Thoracic aorta (tissue), 2 donors: Measurements from ENCODE around the gene AK8. TPM values are rescaled to one million over a fixed set of nuclear protein-coding genes. Genes with fewer than 3 reads are reported as not detected.

Experiments
- ATAC-seq: fragments of 150-250 bp; one replicate; pipeline ENCODE4 v1.8.0; 2017; ENCODE audit warnings: low read depth; ENCODE audit not compliant: insufficient number of reproducible peaks, low FRiP score
- DNase-seq: peaks from one replicate; pipeline ENCODE4 v3.0.0-alpha.2; 2020; ENCODE audit warnings: low spot score
- H3K27ac ChIP-seq, 2 donors: fragments of 200-600 bp; sonication (generic); 1 replicate in 1 of 2; 2 replicates in 1 of 2; pipeline ENCODE4 v1.5.1; 2016; ENCODE audit warnings: mild to moderate bottlenecking in 2 of 2, moderate library complexity in 2 of 2
- H3K27me3 ChIP-seq: fragments of 200-600 bp; sonication (generic); replicated peaks from 2 replicates; pipeline ENCODE4 v1.6.0; 2016; ENCODE audit warnings: mild to moderate bottlenecking; ENCODE audit not compliant: insufficient read depth
- H3K36me3 ChIP-seq: fragments of 200-600 bp; sonication (generic); one replicate; pipeline ENCODE4 v1.5.1; 2016
- H3K4me1 ChIP-seq, 2 donors: fragments of 200-600 bp; sonication (generic); 1 replicate in 1 of 2; 2 replicates in 1 of 2; pipeline versions ENCODE4 v1.5.1 to v1.6.0; 2016; ENCODE audit warnings: low read depth in 2 of 2, mild to moderate bottlenecking in 1 of 2; ENCODE audit not compliant: control insufficient read depth in 1 of 2
- H3K4me3 ChIP-seq: fragments of 200-600 bp; sonication (generic); 2 replicates; pipeline ENCODE4 v1.5.1; 2016; ENCODE audit warnings: mild to moderate bottlenecking
- H3K9me3 ChIP-seq: fragments of 200-600 bp; sonication (generic); 2 replicates; pipeline ENCODE4 v1.5.1; 2016
- total RNA-seq, 2 donors: library from RNA; depleted of rRNA; stranded (reverse); fragments of >200 nt; gene quantifications; one replicate each; pipeline versions ENCODE4 v1.1.0 to v1.2.3, GENCODE V29; 2016
- TF ChIP-seq, protein P1 (sequence below): fragments of 200-600 bp; sonication (generic); IDR thresholded peaks from one replicate; pipeline ENCODE4 v1.5.1; 2019; ENCODE audit warnings: antibody characterized with exemption

The AK8 gene
- total RNA-seq, 2 donors from 2014 or later, result 0.42 to 0.54 TPM

DNA sequence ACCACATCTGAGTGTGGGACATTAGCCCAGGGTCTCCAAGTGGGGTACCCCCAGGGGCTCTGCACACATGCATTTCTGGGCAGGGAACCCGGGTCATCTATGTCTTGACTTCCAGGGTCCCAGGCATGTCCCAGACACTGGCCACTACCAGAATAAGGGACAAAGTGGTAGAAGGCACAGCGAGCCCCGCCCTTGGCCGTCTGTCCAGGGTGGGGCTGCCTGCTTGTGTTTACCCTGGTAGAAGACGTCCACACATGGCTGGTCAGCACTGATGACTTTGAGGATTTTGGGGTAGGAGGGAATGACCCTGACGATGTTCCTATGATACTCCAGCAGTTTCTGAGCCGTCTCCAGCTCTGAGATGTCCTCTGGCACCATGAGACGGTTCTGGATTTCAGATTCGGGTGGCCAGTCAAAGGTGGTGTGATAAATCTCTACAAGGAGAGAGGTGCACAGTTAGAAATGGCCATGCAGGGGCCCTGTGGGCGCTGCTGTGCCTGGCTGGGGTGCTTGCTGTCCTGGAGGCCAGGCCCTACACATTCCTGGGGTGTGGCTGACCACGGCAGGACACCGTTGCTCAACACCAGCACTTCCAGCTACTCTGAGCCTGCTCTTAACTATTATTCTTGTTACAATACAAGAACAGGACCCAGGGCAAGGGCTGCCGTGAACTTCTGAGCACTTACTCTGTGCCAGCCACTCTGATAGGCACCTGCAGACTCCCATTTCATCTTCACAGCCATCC, 51.3 kb downstream of the AK8 start:
- H3K4me3 ChIP-seq, result no peak overlapping the region
- ATAC-seq (no peak), DNase-seq (no peak)
- no peak overlapping the region for H3K27ac ChIP-seq
- H3K4me1 ChIP-seq, result no peaks in the 10 kb centered on the region
- no peaks in the 10 kb centered on the region for H3K9me3 ChIP-seq
- H3K36me3 ChIP-seq, result no peaks in the 10 kb centered on the region
- TF ChIP-seq, protein P1, sequence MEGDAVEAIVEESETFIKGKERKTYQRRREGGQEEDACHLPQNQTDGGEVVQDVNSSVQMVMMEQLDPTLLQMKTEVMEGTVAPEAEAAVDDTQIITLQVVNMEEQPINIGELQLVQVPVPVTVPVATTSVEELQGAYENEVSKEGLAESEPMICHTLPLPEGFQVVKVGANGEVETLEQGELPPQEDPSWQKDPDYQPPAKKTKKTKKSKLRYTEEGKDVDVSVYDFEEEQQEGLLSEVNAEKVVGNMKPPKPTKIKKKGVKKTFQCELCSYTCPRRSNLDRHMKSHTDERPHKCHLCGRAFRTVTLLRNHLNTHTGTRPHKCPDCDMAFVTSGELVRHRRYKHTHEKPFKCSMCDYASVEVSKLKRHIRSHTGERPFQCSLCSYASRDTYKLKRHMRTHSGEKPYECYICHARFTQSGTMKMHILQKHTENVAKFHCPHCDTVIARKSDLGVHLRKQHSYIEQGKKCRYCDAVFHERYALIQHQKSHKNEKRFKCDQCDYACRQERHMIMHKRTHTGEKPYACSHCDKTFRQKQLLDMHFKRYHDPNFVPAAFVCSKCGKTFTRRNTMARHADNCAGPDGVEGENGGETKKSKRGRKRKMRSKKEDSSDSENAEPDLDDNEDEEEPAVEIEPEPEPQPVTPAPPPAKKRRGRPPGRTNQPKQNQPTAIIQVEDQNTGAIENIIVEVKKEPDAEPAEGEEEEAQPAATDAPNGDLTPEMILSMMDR, result no peak
- H3K27me3 ChIP-seq, result no peaks in the 10 kb centered on the region

DNA sequence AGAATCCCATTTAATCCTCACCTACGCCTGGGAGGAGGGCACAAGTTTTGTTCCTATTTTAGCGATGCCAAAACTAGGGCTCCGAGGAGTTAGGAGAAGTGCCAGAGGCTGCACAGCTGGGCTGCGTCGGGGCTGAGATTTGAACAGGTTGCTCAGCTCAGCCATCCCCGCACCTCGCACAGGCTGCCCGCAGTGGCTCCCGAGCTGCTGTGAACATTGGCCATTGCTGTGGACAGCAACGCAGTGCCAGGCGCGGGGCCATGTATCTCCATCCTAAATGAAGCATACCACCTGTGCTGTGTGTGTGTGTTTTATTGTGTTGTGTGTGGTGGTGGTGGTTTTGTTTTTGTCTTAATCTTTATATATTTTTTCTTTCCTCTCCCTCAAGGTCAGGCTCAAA, 52.0 kb downstream of the AK8 start:
- TF ChIP-seq, protein P1, result no peak
- Histone ChIP-seq H3K4me3 (no peak overlapping the region), H3K27ac (no peak overlapping the region), H3K27me3 (no peaks in the 10 kb centered on the region), H3K4me1 (no peaks in the 10 kb centered on the region), H3K36me3 (no peaks in the 10 kb centered on the region), H3K9me3 (no peaks in the 10 kb centered on the region)
- ATAC-seq (no peak), DNase-seq (no peak)

DNA sequence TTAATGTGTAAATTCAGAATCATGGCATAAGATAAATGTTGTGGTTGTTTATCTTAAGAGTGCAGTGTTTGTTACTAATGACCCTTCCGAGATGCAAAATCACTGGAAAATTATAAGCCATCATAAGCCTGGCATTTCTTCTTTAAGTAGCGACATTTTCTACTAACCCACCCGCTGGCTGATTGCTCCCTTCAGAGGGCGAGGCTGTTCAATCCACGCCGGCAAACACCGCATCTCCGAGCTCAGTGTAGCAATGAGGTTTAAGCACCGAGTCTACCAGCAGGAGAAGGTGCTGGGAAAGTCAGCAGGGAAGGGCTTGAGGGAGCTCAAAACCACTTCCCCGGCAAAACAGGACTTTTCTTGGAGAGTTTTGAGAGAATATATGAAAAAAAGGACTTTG, 52.7 kb downstream of the AK8 start:
- Histone ChIP-seq H3K4me3 (no peak overlapping the region), H3K4me1 (no peaks in the 10 kb centered on the region), H3K9me3 (no peaks in the 10 kb centered on the region), H3K27me3 (no peaks in the 10 kb centered on the region), H3K36me3 (no peaks in the 10 kb centered on the region), H3K27ac (no peak overlapping the region)
- DNase-seq (no peak), ATAC-seq (no peak)
- TF ChIP-seq, protein P1, result no peak

DNA sequence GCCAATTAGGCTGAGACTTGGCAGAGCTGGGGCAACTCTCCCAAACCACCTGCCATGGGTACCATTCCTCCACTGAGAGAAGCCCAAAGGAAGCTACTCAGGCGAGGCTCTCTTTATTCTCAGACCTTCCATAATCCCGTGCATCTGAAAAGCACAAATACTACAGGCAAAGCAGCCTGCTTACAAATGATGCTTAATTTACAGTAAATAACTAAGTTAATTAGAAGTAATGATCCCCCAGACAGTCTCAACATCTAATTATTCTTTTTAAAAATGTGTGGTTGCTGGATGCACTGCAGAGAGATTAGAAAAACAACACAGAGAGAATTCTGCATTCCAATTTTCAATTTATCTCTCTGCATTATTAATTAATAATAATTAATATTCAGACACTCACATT, 53.1 kb downstream of the AK8 start:
- Histone ChIP-seq H3K36me3 (no peaks in the 10 kb centered on the region), H3K4me3 (no peak overlapping the region), H3K27me3 (no peaks in the 10 kb centered on the region), H3K27ac (no peak overlapping the region), H3K9me3 (no peaks in the 10 kb centered on the region), H3K4me1 (no peaks in the 10 kb centered on the region)
- TF ChIP-seq, protein P1, result no peak
- ATAC-seq (no peak), DNase-seq (no peak)

GRCh38 chr9:132824151-132824550, 53.9 kb downstream of the AK8 start:
- TF ChIP-seq, protein P1, result no peak
- no peaks in the 10 kb centered on the region for H3K27me3 ChIP-seq
- H3K27ac ChIP-seq, result no peak overlapping the region
- H3K4me1 ChIP-seq, result no peaks in the 10 kb centered on the region
- ATAC-seq (no peak), DNase-seq (no peak)
- H3K36me3 ChIP-seq, result no peaks in the 10 kb centered on the region
- H3K9me3 ChIP-seq, result no peaks in the 10 kb centered on the region
- no peak overlapping the region for H3K4me3 ChIP-seq
